Activated CD4-positive, alpha-beta T cell treated with anti-CD3 and anti-CD28 coated beads for 24 hours (primary cell): ENCODE results near the gene RAPGEF3.

Experiments used
- DNase-seq, 2 donors: peaks; one replicate each; pipeline ENCODE4 v3.0.0-alpha.2; 2020; ENCODE audit warnings: low read depth in 2 of 2

The RAPGEF3 gene

GRCh38 chr12:47791351-47791746 lies 32.7 kb upstream of the RAPGEF3 start:
- no peak for DNase-seq

DNA sequence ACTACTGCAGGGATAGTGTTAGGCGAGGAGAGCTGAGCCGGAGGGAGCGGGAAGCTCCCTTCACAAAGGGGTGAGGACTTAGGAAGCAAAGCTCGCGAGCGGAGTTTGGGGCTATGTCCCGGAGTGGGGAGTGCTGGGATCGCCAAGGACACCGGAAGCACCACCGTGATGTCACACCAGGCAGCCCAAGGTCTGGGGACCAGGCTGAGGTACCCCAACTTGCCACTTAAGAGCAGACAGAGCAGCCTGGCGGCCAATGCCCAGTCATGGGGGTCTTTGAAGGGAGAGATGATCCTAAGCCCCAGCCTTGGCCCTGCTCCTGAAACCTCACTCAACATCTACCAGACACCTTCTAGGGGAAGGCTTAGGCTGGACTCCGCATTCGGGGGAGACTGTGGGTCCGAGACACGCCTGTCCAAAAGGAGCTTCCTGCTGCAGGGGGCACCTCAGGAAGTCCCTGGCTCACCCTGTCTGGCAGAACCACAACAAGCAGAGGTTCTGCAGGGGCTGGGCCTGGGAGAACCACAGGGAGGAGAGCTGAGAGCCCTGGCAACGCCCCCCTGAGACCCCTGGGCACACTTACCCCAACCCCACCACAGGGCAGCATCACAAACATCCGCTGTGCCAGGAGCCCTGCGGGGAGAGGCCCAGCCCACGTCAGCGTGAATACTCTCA lies 32.1 kb upstream of the RAPGEF3 start:
- DNase-seq, result no peak

DNA sequence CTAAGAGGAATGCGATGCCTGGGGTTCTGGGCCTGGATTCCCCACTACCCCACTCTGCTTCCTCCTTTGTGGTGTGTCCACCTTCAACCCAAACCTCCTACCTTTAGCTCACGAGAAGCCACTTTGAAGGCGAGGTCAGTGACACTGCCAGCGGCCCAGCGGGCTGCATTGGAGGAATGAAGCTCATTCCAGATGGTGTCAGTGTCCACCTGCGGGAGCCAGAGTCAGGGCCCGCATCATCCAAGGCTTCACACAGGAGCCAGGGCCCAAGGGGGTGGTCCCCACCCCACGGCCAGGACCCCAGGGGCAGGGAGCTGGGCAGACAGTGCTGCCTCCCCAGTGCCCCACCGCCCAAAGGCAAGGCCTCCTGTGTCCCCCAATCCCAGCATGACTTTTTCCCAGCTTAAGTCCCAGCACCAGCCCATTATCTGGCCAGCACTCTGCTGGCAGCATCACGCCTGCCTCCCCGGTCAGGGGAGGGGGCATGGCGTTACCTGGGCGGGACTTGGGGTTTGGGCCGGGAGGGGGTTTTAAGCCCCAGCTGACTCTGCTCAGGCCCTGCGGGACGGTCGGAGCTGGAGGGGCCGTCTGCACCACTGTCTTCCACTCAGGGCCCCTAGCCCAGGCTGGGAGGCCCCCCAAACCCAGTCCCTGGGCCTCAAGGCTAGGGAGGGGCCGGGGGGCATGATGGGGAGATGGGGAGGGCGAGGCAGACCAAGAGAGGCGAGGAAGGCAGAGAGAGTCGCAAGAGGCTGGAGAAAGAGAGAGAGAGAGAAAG lies 31.2 kb upstream of the RAPGEF3 start:
- DNase-seq, result no peak

- no peak for DNase-seq
These were observed 30.5 kb upstream of the RAPGEF3 start for GRCh38 chr12:47789141-47789540.

- DNase-seq, result no peak
These were observed 29.1 kb upstream of the RAPGEF3 start for GRCh38 chr12:47787596-47788319.

DNA sequence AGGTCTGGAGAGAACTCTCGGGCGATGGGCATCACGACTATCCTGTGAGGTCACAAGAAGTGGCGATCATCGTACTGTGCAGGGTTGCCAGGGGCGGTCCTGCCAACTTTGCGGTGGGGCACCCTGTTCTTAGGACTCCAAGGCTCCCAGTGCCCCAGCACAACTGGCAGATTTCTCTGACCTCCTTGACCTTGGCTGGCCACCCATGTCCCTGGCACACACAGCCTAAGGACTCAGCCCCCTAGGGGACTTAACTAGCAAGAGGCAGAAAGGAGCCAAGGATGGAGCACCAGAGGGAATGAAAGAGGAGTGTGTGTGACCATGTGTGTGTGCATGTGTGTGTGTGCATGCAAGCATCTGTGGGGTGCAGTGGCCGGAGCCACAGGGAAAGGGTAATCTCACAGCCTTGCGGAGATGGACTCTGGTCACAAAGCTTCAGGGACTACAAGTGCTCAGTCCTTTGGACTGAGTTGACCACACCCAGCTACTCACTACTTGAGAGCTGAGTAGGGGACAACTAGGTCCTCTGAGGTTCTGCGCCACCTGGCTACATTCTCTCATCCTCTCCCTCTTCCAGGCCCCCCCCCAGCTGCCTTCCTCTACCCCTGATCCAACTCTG lies 28.1 kb upstream of the RAPGEF3 start:
- DNase-seq, result no peak

- no peak for DNase-seq
These were observed 27.4 kb upstream of the RAPGEF3 start for GRCh38 chr12:47785887-47786661.

DNA sequence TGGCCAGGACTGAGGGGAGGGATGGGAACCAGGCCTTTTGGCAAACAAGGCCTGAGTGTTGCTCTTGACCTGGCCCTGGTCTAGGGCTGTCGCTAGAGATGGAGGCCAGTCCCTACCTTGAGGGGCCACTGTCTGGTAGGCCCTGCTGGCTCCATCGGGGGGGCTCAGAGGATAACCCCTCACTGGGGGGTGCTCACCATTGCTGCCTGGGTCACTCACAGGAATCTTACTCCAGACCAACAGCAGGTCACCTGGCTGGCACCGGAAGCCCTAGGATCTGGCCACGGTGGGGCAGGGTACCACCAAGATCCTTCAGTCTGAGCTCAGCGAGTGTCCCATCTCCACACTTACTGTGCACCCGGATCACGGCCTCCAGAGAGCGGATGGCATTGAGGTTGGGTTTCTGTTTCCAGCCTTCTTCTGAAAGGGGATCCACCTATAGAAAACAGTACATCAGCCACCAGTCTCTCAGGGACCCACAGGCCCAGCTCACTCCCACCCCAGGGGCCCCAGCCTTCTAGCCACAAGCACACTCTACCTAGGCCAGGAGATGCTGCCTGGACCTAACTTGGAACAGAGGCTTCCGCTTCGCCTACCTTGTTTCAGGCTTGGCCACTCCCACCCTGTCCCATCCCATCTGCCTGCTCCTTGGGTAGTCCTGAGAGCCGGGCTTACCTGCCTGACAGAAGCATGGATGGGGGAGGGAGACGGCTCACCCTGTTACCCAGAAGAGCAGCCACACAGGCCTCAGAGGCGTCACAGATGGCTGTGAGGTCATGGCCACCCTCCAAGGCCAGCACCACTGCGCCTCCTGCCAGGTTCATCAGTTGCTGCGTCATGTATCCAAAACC lies 26.6 kb upstream of the RAPGEF3 start:
- DNase-seq, result no peak

DNA sequence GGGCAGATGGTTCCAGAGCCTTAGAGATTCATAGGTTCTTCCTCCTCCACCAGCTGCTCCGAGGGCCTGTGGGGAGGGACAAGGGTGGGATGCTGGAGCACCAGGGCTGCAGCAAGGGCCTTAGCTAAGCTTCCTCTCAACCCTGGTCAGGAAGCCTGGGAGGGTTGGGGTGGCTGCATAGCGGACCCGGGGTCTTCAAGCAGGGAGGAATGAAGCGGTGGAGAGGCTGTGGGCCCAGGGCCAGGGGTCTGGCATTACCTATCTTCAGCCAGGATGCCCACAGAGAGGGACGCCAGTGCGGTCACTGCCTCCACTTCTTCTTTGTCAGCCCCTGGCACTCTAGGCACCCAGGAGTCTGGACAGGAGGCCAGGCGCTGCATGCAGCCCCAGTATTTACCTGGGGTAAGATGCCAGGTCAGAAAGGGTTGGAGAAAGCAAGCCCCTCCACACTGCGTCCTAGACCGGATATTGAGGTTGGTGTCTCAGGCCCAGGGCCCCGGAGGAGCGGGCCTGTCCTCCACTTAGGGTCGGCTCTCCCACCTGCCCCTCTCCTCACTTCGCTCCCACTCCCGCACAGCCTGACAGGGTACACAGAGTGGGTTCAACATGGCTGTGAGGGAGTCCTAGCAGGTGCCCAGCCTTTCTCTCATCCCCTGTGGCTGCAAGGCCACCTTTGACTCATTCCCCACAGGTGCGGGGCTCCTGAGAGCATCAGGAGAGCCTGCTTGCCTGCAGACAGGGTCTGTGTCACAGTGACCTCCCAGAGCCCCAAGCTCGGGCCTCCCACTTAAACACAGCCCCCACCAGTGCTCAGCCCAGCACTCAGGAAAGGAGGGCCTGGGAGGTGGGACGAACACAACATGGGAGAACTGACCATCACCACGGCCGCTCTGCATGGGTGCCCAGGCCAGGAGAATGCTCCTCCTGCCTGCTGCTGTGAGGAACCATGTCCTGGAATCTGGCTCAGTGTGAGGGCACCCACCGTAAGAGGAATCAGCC lies 25.4 kb upstream of the RAPGEF3 start:
- no peak for DNase-seq

- no peak for DNase-seq
These were observed 24.5 kb upstream of the RAPGEF3 start for GRCh38 chr12:47783024-47783755.

DNA sequence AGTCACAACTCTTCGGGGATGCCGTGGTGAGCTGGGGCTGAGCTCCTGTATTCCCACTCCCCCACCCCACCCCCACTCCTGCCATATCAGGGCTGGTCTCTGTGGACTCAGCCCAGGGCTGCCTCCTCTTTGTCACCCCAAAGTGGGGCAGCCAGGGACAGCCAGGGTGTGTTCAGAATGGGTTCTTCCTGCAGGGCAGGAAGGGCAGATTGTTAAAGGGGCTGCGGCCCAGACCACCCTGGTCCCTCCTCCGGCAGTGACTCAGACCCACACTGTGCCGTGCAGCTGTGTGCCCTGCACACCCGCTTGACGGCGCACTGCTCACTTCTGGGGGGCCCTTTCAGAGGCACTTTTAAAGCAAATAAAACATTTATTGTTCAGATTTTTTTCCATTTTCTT lies 23.7 kb upstream of the RAPGEF3 start:
- no peak for DNase-seq

DNA sequence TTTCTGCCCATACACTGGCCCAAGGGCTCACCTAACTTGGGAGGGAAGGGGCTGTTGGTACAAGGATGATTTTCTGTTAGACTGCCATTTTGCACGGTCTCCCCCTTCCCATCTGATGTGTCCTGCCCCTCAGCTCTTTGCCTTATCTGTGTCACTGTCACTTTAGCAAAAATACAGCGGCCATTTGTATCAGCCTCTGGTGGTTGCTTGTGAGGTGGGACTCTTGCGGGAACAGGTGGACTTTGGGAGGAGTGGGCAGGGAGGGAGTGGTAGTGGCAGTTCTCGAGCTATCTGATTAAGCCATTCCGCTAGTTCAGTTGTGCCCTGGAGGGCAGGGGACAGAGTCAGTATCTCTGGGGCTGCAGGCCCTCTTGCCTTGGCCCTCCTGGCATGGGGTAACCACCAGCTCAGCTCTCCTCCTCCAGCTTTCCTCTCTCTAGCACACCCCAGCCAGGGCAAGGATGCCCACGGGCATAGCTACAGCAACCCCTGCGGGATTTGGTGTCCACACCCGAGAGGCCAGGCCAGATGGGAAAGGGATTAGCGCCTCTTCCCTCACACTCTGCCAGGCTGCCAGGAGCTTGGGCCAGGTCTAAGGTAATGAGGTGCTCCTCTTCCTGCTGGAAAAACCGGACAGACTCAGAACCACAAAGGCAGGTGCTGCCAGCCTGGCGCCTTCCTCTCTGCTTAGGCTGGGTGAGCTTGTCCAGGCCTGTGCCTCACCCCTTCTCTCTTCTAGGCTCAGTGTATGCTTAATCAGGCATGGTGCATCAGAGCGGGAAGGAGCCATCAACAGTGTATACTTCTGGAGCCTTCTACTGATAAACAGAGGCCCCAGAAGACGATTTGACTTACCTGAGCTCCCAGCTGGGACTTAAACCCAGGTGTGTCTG lies 23.0 kb upstream of the RAPGEF3 start:
- DNase-seq, result no peak

DNA sequence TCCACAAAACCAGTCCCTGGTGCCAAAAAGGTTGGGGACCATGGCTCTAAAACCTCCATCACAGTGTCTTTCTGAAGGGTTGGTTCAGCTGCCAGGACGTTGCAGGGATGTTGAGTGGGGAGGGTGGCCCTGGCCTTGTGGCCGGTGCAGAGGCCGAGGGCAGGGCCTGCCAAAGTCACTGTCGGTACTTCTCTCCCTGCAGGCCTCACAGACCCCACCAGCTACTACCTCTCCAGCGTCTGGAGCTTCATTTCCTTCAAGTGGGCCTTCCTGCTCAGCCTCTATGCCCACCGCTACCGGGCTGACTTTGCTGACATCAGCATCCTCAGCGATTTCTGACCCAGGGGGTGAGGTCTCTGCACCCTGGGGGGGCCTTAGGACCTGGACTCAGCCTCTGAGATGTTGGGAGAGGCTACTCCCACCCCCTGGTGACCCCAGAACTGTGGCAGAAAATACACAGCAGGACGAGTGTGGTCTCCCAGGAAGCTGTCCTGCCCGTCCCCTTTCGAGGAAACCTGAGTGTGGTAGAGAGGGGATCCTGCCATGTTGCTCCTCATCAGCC lies 21.3 kb upstream of the RAPGEF3 start:
- DNase-seq, result no peak

- peak; percentile 91 to 94 for DNase-seq
These were observed 20.7 kb upstream of the RAPGEF3 start for GRCh38 chr12:47779301-47779942.

DNA sequence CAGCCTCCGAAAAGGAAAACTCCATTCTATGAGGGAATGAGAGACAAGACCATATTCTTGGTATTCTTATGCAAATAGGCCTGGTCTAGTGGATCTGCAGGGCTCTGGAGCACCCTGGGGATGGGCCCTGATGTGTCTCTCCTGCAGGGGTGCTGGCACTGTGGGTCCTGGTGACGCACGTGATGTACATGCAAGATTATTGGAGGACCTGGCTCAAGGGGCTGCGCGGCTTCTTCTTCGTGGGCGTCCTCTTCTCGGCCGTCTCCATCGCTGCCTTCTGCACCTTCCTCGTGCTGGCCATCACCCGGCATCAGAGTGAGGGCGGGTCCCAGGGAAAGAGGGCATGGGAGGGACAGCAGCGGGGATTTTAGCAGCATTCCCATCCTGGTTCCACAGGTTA lies 20.2 kb upstream of the RAPGEF3 start:
- no peak for DNase-seq

DNA sequence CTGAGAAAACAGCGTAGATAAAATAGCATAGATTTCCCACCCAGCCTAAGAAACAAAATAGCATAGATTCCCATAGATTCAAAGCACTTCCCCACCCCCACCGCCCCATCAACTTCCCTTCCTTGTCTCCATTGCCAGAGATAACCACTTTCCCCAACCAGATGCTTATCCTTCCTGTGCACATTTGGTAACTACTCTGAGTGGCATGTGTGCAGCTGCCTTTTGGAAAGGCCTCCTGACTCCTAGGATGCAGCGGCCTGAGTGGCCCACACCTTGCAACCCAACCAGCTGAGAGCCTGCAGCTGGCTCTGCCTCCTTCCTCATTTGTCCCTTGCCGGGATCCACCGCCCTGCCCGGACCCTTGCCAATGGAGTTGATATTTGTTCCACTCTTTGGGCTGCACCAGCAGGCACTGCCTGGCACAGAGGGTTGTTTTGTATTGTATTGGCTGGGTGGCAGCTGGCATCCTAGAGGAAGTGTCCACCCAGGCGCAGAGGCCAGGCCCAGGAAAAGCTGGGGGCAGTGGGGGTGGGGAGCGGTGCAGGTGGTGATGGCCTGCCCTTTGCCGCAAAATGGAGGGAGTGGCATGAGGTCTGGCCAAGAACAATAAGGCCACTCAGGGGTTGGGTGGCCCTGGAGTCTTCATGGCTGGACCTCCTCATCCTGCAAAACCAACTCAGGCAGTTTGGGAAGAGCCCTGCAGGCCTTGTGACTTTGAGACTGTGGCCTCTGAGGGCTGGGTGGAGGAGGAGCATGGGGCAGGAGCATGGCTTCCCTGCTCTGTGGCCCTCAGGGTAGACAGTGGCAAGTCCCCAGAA lies 19.3 kb upstream of the RAPGEF3 start:
- no peak for DNase-seq
